ENCODE results near the gene IRGC.

Gene IRGC

DNA sequence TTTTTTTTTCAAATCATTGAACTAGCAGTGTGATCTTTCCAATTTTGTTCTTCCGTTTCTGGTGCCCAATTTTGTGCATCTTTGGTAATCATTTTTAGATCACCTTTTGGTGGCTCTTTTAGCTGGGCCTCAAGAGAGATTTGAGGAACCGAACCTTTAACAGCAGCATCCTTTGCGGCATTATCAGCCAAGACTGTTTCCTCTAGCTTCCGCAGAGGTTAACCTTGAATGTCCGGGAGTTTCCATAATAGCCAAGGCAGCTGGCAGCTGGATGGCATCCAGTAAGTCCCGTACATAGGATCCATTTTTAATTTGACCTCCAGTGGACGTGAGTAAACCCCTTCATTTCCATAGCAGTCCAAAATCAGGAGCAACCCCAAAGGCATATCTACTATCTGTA is 9.6 kb downstream of the IRGC start:
- peak; percentile 49 to 66 (median 63) for DNase-seq

DNA sequence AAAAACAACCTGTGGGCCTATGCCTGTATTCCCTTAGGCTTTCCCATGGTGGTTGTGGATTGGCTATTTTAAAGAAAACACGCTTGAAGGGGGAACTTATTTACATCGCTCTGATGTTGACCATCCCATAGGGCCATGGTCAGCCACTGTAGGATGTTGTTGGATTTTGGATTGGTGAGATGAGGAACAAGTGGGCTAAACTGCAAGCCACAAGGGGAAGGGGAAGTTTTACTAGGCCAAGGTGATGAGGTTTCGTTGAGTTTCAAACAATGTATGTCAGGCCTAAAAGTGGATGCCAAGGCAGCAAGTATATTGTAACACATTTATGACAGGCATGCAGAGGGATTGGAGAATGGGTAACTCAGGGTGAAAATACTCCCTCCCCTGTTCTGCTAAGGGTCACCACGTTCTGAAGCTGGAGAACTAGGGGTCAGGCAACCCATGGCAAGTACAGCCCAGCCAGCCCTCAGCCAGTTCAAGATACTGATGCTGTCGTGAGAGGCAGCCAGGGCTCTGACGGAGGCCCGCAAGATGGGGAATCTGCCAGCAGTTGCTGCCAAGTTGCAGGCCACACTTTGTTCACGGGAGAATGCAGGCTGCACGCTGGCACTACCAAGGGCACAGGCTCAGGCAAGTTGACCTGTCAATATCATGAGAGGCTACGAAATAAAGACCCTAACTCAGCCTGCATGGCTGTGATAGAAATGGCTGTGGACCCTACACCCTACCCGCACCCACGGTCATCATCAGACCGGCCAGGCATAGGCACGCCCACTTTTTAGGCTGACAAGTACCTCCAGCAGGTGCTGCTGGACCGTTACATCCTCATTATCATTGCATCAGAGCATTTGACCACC is 11.1 kb downstream of the IRGC start:
- peak in 2 of 3 donors; percentile 29 to 33 for DNase-seq

DNA sequence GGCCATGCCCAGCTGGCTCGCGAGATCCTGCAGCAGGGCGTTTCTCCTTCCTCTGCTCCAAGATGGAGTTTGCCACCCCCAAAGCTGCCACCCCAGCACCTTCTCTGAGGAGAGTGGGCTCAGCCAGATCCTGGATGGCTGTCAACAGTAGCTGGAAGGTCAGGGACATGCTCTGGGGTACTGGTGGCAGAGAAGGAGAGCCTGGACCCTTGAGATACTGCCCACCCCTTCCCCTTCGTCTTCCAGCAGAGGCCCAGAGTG is 11.6 kb downstream of the IRGC start:
- DNase-seq = no peak

DNA sequence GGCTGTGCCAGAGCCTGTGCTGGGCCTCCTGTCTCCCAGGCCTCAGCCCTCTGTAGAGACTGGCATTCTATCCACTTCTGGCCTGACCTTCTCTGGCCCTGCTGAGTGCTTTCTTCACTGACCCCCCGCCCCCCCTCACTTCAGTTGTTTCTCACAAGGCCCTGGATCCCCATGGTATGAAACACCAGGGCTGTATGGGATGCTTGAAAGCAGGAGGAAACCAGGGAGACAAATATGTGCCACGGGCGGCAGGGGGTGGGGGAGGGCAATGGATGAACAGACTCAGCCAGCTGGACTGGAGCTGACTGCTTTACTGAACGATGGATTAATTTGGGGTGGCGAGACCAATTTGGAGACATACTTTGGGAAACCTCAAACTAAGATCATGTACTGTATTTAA is 14.0 kb downstream of the IRGC start:
- no peak for DNase-seq

DNA sequence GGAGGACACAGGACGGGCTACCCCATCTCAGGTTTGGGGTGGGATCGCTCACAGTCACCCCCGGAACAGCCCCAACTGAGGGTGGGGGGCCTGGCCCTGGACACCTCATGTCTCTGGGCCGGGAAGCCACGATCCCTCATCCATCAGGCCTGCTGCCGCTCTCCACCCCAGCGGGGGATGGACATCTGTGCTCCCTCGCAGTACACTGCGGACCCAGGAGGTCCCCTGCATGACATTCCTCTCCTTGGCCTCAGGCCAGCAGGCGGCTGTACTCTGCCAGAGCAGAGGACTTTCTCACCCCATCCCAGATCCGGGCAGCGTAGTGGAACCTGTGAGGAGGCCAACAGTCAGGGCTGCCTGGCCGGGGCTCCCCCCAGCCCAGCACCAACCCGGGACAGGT is 15.5 kb downstream of the IRGC start:
- DNase-seq = no peak

DNA sequence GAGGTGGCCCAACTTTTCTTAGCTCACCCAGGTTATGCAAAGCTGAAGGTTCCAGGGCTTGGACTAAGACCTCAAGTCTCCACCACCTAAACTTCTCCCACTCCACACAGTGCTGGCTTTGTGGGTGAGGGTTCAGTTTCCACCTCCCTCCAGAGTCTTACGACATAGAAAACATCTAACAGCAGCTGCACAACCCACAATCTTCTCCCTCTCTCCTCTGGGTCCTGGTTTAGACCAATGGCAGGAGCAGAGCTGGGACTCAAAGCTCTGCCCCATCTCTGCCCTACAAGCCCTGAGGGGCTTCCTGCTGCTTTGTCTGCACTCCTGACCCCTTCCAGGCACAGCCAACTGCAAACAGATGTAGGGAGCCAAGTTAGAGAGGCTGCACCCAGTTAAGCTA is 16.0 kb downstream of the IRGC start:
- no peak for DNase-seq

DNA sequence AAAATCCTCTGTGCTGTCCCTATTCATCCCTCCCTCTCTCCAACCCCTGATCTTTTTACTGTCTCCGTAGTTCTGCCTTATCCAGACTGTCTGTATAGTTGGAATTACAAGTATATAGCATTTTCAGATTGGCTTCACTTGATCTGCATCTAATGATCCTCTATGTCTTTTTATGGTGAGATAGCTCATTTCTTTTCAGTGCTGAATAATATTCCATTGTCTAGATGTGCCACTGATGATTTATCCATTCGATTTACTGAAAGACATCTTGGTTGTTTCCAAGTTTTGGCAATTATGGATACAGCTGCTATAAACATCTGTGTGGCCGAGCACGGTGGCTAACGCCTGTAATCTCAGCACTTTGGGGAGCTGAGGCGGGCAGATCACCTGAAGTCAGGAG is 19.1 kb downstream of the IRGC start:
- DNase-seq = no peak

DNA sequence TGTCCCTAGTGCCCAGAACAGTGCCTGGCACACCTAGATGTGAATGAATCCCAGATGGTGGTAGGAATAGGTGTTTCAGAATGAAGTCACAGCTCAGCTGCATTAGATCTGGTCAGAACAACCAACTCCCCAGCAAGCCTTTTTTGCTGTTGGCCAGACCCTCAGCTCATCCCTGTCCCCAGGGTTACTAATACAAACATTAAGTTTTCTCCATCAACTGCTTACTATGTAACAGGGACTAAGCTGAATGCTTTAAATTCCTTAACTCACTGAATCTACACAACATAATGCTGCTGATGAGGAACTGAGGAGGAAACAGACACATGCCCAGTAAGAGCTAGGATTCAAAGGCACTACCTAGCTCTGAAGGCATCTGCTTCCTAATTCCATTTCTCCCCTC is 20.1 kb downstream of the IRGC start:
- DNase-seq = no peak

DNA sequence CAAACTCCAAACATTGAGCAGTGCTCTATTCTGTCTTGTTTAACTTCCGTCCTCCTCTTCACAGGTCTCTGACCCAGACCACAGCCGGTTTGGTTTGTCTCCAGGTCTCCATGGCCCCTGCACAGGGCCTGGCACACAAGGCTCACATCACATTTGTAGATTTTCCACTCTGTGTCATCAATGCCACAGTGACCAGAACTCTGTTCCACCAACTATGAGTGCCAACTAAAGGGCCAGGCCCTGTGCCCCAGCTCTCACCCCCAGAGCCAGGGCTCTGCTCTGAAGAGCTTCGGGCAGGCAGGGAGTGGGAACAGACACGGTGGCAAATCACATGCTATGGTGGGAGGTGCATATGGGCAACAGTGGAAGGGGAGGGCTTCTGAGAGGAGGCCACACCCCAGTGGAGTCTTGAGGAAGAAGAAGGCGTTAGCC is 22.9 kb downstream of the IRGC start:
- peak; percentile 44 to 68 (median 55) for DNase-seq

DNA sequence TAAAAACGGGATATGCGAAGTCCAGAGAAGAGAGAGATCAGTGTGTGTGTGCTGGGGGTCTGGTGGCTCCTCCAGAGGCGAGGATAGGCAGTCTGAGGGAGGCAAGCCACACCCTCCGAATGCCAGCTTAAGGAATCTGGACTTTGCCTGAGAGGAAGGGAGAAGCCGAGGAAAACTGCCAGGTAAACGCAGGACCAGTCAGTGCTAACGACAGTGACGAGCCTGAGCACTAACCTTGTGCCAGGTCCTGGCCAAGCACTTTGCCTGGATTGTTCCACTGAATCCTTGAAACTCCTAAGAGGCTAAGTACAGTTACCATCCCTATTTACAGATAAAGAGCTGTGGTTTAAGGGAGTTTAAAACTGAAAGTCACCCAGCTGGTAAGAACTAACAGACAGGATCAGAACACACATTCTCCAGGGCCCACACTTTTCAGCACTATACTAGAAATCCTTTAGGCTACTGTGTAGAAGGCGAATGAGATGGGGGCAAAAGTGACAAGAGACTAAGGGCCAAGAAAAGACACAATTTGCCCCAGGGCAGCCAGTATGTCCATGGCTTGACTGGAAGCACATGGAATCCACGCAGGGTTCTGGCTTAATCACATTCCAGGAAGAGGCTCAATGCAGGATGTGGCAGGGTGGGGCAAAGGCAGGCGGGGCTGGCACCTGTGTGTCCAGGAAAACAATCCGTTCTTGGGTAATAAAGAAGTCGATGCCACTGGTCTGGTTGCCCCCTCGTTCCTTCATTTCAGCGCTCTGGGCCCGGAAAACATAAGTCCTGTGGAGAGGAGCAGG is 23.8 kb downstream of the IRGC start:
- no peak for DNase-seq

DNA sequence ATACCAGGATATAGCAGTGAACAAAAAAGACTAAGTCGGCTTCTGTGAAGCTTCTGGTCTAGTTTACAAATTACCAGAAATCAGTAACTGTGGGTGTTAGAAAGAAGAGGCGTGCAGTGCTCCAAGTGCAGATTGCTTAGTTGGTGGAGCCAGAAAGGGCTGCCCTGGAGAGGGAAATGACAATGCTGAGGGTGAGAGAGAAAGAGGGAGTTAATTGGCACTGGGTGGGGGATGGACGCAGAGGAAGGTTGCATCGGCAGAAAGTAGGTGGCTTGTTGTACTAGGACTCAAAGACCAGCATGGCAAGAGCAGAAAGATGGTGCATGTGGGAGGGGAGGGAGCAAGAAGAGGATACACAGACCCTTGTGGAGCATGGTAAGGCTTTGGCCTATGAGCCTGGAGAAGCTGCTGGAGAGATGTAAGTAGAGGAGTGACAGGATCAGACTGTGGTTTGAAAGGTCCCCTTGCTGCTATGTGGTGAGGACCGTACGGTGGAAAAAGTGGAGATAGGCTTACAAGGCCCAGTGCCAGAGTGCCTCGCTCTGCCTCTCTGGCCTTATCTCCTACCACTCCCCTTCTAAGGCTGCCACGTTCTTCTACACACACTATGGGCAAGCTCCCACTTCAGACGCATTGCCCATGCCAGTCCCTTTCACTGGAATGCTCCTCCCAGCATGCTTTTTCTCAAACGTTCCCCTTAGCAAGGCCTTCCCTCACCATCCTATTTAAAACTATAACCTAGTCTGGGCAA is 25.4 kb downstream of the IRGC start:
- DNase-seq = no peak

DNA sequence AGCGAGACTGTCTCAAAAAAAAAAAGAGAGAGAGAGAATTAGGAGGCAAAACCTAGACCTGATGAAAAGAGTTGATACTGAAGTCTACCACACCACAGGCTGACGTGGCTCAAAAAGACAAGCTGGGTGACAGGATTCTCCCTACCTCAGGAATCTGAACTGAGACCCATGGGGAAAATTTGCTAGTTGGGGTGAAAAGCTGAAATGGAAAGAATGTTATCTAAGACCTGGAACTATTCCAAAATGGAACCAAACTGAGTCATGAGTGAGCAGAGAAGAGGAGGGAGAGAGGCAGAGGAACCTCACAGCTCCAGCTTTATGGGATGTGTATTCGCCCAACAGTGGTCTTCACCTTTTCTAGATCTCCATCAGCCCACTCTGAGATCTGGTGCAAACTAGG is 27.2 kb downstream of the IRGC start:
- DNase-seq = no peak

DNA sequence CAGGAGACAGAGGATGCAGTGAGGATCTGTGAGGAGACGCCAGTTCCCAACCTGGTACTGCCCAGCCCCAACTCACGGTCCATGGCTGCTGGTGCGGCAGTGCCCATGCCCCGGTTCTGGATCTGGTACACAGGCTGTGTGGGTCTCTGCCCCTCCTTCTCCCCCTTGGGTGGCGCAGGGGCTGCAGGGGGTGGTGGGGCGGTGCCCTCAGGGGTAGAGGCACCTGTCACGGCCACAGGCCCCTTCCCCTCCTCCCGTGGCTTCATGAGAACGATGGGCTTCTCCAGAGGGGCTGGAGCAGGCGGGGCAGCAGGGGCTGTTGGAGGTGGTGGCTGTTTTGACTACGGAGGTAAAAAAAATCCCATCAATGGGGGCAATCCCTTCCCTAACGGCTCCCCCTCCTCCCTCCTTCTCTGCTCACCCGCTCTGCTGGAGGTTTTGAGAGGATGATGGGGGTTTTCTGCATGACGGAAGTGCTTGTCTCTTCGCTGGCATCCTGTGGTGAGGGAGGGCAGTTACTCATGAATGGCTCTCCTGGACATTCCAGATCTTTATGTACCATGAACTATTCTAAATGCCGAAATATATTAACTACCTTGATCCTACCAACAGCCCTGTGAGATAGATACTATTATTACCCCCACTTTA is 31.8 kb downstream of the IRGC start:
- peak in 1 of 3 donors; percentile 38 for DNase-seq

DNA sequence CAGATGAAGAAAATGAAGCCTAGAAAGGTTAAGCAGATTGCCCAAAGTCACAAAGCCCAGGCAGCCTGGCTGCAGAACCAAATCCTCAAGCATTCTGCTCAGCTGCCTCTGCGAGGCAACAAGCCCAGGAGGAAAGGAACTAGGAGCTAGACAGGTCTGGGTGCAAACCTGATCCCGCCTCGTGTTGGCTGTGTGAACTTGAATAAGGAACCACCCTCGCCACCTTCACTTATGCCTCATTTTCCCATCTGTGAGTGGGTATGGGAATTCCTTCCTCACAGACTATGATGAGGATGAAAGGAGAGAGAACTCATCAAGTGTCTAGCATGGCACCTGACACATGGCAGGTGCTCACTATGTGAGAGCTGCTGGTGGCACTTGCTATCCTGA is 32.3 kb downstream of the IRGC start:
- no peak for DNase-seq

DNA sequence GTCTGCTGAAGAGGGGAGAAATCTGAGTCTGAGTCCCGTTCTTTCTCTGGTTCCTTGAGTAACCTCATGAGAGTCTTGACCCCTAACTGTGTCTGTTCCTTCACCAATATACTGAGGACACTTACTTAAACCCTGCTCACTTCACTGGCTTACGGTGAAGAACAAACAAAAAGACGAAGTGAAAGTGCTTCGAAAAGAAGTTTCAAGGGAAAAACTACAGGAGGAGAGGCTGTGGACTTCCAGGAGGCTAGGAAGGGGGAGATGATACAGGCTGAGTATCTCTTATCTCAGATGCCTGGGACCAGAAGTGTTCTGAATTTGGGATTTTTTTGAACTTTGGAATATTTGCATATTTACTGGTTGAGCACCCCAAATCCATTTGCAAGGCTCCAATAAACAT is 32.8 kb downstream of the IRGC start:
- no peak for DNase-seq

DNA sequence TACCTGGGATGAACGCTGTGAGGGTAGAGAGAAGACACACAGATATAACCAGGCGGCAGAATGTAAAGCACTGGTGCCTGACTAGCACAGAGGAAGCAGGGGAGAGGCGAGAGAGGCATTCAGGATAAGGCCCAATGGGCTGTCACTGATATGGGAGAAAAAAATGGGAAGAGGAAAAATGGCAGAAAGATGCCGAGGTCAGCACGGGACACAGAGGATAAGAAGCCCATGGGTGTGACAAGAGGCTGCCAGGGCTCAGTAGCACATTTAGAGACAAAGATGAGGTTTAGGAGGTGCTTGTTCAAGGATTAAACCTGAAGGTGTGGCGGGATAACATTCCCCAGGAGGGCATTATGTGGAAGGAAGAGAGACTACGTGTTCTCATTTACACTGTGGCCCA is 33.3 kb downstream of the IRGC start:
- DNase-seq = no peak

DNA sequence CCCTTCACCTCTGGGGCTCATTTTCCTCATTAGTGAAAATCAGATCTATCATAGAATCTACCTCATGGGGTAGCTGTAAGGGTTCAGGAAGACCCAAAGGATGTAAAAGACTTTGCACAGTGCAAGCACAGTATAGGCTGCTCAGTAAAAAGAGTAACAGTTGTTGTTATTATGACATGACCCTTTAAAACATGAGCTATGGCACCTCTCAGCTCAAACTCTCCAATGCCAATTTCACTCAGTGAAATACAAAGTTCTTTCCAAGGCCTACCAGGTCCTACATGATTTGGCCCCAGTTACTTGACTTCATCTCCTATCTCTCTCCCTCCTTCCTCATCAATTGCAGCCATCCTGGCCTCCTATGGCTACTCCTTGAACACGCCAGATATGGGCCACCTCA is 34.0 kb downstream of the IRGC start:
- DNase-seq = no peak

DNA sequence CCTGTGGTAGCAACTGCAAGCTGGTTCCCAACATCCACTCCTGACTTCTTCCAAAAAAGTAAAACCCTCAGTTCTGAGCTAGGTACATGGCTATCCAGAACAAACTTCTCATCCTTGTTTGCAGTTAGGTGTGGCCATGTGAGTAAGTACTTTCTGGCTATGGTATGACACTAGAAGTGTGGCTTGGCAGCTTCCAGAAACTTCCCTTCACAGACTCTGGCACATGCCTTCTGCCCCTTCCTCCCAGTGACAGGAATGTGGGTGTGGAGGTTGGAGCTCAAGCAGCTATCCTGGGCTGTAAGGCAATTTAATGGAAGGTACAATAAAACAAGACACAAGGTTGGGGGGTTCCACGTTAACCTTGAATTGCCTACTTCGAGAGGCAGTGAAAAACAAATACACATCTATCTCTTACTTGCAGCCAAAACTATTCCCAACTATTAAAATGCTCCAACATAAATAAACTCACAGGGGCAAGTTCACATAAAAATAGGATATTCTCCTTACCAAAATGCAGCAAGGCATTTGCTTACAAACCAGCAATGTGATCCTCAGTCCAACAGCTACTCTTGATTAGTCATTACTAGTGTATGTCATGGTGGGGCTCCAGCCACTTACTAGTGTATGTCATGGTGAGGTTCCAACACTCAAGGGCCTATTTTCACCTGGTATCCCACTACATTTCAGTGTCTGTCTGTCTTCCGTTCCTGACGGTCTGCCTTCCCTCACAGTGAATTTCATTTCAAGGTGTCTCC is 35.8 kb downstream of the IRGC start:
- peak; percentile 48 to 52 (median 49) for DNase-seq

DNA sequence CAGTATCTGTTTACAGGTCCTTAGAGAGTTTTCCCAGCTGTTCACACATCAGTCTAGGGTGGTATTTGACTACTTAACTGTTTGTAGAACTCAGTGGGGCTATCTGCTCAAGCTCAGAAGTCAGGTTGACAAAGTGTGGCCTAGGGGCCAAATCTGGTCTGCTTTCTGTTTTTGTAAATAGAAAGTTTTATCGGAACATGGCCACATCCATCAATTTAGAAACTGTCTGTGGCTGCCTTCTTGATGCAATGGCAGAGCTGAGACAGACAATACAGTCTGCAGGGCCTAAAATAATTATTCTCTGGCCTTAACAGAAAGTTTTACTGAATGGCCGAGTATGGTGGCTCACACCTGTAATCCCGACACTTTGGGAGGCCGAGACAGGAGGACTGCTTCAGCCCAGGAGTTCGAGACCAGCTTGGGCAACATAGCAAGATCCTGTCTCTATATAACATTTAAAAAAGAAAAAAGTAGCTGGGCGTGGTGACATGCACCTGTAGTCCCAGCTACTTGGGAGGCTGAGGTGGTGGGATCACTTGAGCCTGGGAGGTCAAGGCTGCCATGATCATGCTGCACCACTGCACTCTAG is 36.5 kb downstream of the IRGC start:
- DNase-seq = no peak

DNA sequence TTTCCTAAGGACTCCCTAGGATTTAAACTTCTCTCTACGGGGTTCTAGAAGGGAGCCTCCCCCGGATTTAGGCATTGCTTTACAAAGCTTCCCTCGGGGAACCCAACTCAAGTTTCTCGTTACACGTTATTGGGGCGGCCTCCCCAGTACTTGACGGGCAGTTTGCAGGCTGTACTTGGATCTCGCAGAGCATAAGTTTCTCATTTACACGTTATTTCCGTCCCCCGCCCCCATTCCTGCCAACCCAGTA is 38.3 kb downstream of the IRGC start:
- DNase-seq = no peak

DNA sequence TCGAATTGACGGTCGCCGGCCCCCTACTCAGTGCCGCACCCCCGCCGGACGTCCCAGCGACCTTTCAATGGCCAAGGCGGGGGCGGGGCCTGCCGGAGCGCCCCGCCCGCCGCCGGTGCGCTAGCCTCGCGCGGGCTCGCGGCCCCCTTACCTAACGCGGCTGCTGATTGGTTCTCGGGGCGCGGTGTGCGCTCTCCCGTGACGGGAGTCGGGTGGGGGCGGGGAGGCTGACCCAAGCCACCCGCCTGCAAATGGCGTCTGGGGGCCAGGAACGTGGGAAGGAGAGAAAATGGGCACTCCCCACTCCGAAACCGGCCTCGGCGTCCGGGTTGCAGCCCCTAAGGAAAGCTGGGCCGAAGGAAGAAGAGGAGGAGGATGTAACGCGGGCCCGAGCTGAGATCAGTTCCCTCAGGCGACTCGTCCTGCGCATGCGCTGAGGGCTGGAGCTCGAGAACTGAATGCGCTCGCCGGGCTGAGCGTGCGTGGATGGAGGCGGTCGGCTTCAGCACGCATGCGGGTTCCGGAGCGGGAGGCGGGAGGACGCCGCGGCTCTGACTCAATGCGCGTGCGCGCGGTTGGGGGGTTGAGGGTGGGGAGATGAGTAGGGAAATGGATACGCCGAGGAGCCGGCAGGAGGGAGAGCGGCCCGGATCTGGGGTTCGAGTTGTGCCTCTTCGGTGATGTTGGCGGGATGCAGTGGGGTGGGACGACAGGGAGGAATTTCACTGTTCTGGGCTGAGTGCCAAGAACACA is 38.8 kb downstream of the IRGC start, which contains the start of gene SMG9:
Gene SMG9 (minus strand): TSS at position 460 of the 753 bp plus-strand sequence. CDS start 4,221 bp downstream, outside the sequence.
- DNase-seq = peak; percentile 99 to 100 (median 99)
